OCI-LY3 (cell line): ENCODE data around the gene MTX1.

Experiments used
- EZH2phosphoT487 ChIP-seq: fragments of 200-600 bp; shearing (Covaris generic); IDR thresholded peaks from 2 replicates; pipeline ENCODE4 v1.6.1; 2018; ENCODE audit warnings: antibody characterized with exemption, mixed run types, low read depth
- TF ChIP-seq, protein P1 (sequence below): fragments of 200-600, 300-600 bp; sonication (generic); IDR thresholded peaks from 2 replicates; pipeline ENCODE4 v1.5.1; 2014; ENCODE audit warnings: antibody characterized with exemption, low read length, low read depth

DNA sequence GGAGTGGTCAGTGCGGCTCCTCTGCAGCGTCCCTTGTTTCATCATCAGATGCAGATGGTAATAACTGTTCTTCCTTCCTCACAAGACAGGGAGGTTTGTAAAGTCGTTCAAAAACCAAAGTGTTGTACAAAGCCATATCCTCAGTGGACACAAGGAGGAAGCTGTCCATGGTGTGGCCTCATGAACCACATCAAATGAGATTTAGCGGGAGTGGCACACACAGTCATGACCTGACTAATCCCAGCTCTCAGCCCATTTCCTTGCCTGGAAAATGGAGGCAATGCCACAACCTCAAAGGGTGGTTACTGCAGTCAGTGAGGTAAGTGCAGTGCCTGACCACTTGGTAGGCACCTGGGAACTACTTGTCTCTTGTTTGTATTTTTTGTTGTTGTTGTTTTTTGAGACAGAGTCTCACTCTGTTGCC is 33.4 kb downstream of the MTX1 start:
- TF ChIP-seq, protein P1, sequence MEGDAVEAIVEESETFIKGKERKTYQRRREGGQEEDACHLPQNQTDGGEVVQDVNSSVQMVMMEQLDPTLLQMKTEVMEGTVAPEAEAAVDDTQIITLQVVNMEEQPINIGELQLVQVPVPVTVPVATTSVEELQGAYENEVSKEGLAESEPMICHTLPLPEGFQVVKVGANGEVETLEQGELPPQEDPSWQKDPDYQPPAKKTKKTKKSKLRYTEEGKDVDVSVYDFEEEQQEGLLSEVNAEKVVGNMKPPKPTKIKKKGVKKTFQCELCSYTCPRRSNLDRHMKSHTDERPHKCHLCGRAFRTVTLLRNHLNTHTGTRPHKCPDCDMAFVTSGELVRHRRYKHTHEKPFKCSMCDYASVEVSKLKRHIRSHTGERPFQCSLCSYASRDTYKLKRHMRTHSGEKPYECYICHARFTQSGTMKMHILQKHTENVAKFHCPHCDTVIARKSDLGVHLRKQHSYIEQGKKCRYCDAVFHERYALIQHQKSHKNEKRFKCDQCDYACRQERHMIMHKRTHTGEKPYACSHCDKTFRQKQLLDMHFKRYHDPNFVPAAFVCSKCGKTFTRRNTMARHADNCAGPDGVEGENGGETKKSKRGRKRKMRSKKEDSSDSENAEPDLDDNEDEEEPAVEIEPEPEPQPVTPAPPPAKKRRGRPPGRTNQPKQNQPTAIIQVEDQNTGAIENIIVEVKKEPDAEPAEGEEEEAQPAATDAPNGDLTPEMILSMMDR = no peak
- no peak for TF ChIP-seq EZH2phosphoT487
